Measurements from ENCODE around the gene HOXA3. TPM values are rescaled to one million over a fixed set of nuclear protein-coding genes. Genes with fewer than 3 reads are reported as not detected.
A peak's percentile ranks its signal among the peaks of the same experiment; 100 is the strongest.

The HOXA3 gene
- total and polyA plus RNA-seq, 9 donors: 0.36 to 50.9 (median 2.3) TPM

DNA sequence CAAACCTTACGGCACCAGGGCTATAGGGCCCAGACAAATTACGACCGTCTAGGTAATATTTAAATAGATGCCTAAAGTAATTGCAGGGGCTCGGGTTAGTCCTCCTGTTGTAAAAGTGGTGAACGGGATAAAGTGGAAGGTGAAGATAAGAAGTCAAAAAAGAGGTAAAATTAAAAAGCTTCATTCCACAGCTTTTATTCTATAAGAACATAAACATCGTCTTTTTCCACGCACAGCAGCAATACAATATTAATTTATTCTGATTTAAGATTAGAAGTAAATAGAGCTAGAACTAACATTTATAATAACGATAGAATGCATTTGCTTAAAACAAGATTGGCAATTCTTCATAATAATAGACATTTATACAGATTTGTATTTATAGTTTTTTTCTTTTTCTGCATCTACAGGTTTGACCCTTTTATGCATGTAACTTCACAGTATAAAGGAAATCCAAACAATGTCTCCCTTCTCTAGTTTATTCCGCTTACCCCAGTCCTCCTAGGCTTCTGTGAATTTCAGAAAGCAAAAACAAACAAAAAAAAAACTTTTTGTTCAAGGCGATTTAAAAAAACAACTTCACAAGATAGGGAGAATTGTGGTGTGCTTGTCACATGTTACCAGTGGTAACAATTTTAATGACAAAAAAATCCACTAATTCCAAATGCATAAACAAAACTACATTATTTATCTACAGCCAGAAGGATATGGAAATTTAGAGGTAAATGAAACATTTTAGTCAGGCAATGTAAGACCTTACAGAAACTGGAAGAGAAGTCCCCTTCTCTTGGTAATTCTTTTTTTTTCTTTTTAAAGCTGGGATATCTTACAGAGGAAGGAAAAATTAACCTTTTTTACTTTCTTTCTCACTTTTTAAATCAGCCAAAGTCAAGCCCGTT, 18.3 kb upstream of the HOXA3 start:
- H3K27ac ChIP-seq: no peak overlapping the region
- peak overlapping the region; percentile 53 for H3K4me3 ChIP-seq
- H3K36me3 ChIP-seq: no peaks in the 10 kb centered on the region
- H3K9me3 ChIP-seq: no peaks in the 10 kb centered on the region
- DNase-seq: no peak
- H3K4me1 ChIP-seq (ENCODE audit: insufficient read depth): peaks cover 14% of the 10 kb centered on the region
- intact Hi-C loops (cut with DNase I): no loop called here
- peaks cover 21% of the 10 kb centered on the region for H3K27me3 ChIP-seq
- 49 to 70% (median 50%) methylated on average over 11 of the region's 11 CpGs for WGBS, 3 donors
- TF ChIP-seq POLR2A (IDR thresholded peaks at IDR 0.05): no peak
- TF ChIP-seq EP300 (IDR thresholded peaks at IDR 0.05): no peak
- TF ChIP-seq, protein P1, sequence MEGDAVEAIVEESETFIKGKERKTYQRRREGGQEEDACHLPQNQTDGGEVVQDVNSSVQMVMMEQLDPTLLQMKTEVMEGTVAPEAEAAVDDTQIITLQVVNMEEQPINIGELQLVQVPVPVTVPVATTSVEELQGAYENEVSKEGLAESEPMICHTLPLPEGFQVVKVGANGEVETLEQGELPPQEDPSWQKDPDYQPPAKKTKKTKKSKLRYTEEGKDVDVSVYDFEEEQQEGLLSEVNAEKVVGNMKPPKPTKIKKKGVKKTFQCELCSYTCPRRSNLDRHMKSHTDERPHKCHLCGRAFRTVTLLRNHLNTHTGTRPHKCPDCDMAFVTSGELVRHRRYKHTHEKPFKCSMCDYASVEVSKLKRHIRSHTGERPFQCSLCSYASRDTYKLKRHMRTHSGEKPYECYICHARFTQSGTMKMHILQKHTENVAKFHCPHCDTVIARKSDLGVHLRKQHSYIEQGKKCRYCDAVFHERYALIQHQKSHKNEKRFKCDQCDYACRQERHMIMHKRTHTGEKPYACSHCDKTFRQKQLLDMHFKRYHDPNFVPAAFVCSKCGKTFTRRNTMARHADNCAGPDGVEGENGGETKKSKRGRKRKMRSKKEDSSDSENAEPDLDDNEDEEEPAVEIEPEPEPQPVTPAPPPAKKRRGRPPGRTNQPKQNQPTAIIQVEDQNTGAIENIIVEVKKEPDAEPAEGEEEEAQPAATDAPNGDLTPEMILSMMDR (IDR thresholded peaks at IDR 0.05): no peak

DNA sequence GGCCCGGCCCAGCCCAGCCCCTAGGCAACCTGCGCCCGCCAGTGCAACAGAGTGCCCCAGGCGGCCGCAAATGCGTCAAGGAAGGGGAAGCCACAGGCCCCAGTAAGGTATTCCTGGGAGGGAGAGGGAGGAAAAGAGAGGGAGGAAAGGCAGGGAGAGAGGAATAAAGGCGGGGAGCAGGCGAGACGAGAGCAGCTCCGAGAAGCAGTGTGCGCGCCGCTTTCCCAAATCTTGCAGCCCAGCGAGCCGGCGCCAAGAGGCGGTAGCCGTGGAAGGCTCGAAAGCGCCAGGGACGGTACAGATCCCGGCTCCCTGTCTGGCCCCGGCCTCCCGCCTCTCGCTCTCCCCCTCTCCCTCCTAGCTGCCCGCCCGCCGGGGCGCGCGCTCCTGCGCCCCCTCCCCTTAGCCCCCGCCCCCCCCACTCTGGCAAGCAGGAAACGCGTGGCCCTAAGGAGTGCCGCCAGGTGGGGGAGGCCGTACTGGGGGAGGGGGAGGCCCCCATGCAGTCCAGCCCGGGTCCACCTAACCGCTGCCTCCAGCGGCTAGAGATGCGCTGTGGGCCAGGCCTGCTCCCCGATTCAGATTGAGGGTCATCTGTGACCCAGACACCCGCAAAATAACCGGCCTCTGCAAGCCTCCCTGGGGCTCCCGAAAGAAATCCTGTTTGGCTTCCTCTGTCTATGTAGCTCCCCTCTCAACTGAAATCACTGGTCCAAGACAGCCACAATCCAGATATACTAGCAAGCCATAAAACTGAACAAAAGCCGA, 17.5 kb upstream of the HOXA3 start:
- Histone ChIP-seq H3K27me3 (peaks cover 22% of the 10 kb centered on the region), H3K4me1 (ENCODE audit: insufficient read depth) (peaks cover 14% of the 10 kb centered on the region), H3K27ac (no peak overlapping the region), H3K36me3 (no peaks in the 10 kb centered on the region), H3K4me3 (peak overlapping the region; percentile 53), H3K9me3 (no peaks in the 10 kb centered on the region)
- TF ChIP-seq, protein P1 (IDR thresholded peaks at IDR 0.05): no peak
- no peak for TF ChIP-seq EP300 (IDR thresholded peaks at IDR 0.05)
- TF ChIP-seq POLR2A (IDR thresholded peaks at IDR 0.05): no peak
- WGBS, 3 donors: 5 to 11% (median 5%) methylated on average over 41 to 46 of the region's 46 CpGs
- intact Hi-C loops (cut with DNase I): loop anchor here in 3 of 4 donors (5.0 to 10.0 kb wide), 3 partner anchors 795 to 1285 kb away; no protein-coding TSS in a partner anchor
- DNase-seq: peak in 2 of 5 donors; percentile 10 to 36

DNA sequence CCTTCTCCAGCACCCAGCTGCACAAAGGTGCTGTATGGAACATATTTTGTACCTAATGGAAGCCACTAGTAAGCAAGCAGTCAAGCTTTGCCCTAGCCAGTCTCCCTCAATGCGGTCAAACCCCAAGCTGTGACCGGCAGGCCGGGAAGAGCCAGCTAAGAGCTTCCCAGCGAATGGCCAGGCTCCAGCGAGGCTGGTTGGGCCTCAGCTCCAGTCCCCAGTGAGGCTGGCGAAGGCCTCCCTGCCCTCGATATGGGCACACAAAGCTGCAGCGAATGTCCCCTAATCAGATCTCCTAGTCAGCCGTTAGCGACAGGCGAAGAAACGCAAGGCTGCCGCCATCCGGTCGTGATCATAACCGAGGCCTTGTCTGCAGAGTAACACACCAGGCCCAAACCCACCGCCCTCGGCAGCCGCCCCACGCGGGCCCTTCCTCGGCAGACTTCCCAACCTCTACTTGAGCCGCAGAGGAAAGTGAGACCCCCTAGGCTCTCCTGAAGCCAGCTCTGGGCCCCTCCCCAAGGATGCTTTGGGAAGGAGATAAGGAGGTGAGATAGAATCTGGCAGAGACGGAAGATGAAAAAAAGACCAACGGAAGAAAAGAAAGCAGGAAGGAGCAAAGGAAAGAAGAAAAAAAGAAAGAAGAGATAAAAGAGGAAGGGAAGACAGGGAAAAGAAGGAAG, 16.0 kb upstream of the HOXA3 start:
- TF ChIP-seq POLR2A (IDR thresholded peaks at IDR 0.05) (no peak), EP300 (IDR thresholded peaks at IDR 0.05) (no peak)
- TF ChIP-seq, protein P1 (IDR thresholded peaks at IDR 0.05): no peak
- peaks cover 7% of the 10 kb centered on the region for H3K4me1 ChIP-seq (ENCODE audit: insufficient read depth)
- peak overlapping the region; percentile 53 for H3K4me3 ChIP-seq
- H3K27ac ChIP-seq: no peak overlapping the region
- H3K9me3 ChIP-seq: no peaks in the 10 kb centered on the region
- WGBS, 3 donors: 44 to 55% (median 45%) methylated on average over 25 of the region's 25 CpGs
- intact Hi-C loops (cut with DNase I): loop anchor here in 3 of 4 donors (5.0 to 10.0 kb wide), 3 partner anchors 794 to 1284 kb away; no protein-coding TSS in a partner anchor
- H3K36me3 ChIP-seq: no peaks in the 10 kb centered on the region
- peaks cover 22% of the 10 kb centered on the region for H3K27me3 ChIP-seq
- DNase-seq: no peak

DNA sequence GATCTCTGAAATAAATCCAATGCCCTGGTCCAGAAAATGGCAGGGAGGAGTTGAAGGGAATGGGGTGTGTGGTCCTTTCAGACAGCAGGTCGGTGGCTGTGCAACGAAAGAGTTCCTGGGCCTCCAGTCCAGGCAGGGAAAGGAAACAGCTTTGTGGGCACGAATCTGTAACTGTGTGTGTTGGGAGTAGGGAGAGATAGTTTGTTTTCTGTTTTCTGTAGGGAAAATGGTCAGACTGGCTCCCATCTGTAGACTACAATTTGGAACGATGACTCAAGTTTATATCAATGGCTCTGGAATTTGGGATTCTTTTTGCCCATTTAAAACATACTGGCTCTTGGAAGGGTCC, 15.5 kb upstream of the HOXA3 start:
- 53 to 57% (median 56%) methylated on average over 4 of the region's 4 CpGs for WGBS, 3 donors
- H3K36me3 ChIP-seq: no peaks in the 10 kb centered on the region
- H3K4me1 ChIP-seq (ENCODE audit: insufficient read depth): peaks cover 5% of the 10 kb centered on the region
- H3K9me3 ChIP-seq: no peaks in the 10 kb centered on the region
- peak overlapping the region; percentile 53 for H3K4me3 ChIP-seq
- TF ChIP-seq EP300 (IDR thresholded peaks at IDR 0.05) (no peak), POLR2A (IDR thresholded peaks at IDR 0.05) (no peak)
- TF ChIP-seq, protein P1 (IDR thresholded peaks at IDR 0.05): no peak
- peaks cover 22% of the 10 kb centered on the region for H3K27me3 ChIP-seq
- intact Hi-C loops (cut with DNase I): loop anchor here in 3 of 4 donors (5.0 to 10.0 kb wide), 3 partner anchors 793 to 1283 kb away; no protein-coding TSS in a partner anchor
- no peak for DNase-seq
- no peak overlapping the region for H3K27ac ChIP-seq

All from ovary (tissue), 9 donors.